GM10266 (cell line): Measurements from ENCODE around the gene LY6G6C.

Experiments
- DNase-seq: peaks from one replicate; pipeline ENCODE4 v3.0.0; 2012; ENCODE audit errors: extremely low spot score
- CTCF ChIP-seq: IDR thresholded peaks from 2 replicates; pipeline ENCODE4 v1.5.1; 2012; ENCODE audit warnings: mild to moderate bottlenecking, low read depth; ENCODE audit not compliant: control insufficient read depth, insufficient read depth; ENCODE audit errors: missing control alignments

Gene LY6G6C

GRCh38 chr6:31708224-31708623 lies 13.3 kb downstream of the LY6G6C start:
- TF ChIP-seq CTCF, result no peak
- no peak for DNase-seq

GRCh38 chr6:31707701-31708100 lies 13.8 kb downstream of the LY6G6C start:
- TF ChIP-seq CTCF, result no peak
- DNase-seq, result no peak

- DNase-seq, result no peak
- TF ChIP-seq CTCF, result no peak
Observed at GRCh38 chr6:31706599-31706998, 14.9 kb downstream of the LY6G6C start, which contains the start of gene LY6G6F. LY6G6F (plus strand) TSS chr6:31706866; CDS start chr6:31706907, 41 bp downstream.

- no peak for TF ChIP-seq CTCF
- DNase-seq, result no peak
Observed at GRCh38 chr6:31705931-31706330, 15.6 kb downstream of the LY6G6C start.

GRCh38 chr6:31702819-31703716 lies 18.5 kb downstream of the LY6G6C start, which contains the start of gene ABHD16A:
ABHD16A (minus strand) TSS chr6:31703324; CDS start chr6:31703281, 43 bp downstream.
- no peak for TF ChIP-seq CTCF

GRCh38 chr6:31702405-31702818 lies 19.1 kb downstream of the LY6G6C start:
- no peak for TF ChIP-seq CTCF
- DNase-seq, result no peak

More at GRCh38 chr6:31702819-31703716, 18.5 kb downstream of the LY6G6C start, which contains the start of gene ABHD16A:
- peak; percentile 96 for DNase-seq
